Muscle layer of duodenum (tissue), 2 donors: ENCODE data around the gene SCGN.

Source experiments
- H3K27ac ChIP-seq: one replicate; pipeline ENCODE4 v1.7.0; 2013; ENCODE audit warnings: mild to moderate bottlenecking, low read length
- H3K27me3 ChIP-seq: one replicate; pipeline ENCODE4 v1.7.0; 2013; ENCODE audit warnings: low read depth, mild to moderate bottlenecking, control low read depth, low read length
- H3K36me3 ChIP-seq, 2 donors: one replicate each; pipeline ENCODE4 v1.7.0; 2013; ENCODE audit warnings: low read length in 2 of 2, control low read depth in 1 of 2, mild to moderate bottlenecking in 1 of 2; ENCODE audit not compliant: insufficient read depth in 2 of 2, control insufficient read depth in 1 of 2
- H3K4me1 ChIP-seq, 2 donors: one replicate each; pipeline ENCODE4 v1.7.0; 2013; ENCODE audit warnings: low read length in 2 of 2, mild to moderate bottlenecking in 2 of 2, control low read depth in 1 of 2, moderate library complexity in 1 of 2; ENCODE audit not compliant: insufficient read depth in 2 of 2, control insufficient read depth in 1 of 2
- H3K4me3 ChIP-seq, 2 donors: one replicate each; pipeline ENCODE4 v1.7.0; 2013; ENCODE audit warnings: low read length in 2 of 2, low read depth in 1 of 2, mild to moderate bottlenecking in 1 of 2
- H3K9me3 ChIP-seq, 2 donors: one replicate each; pipeline ENCODE4 v1.7.0; 2013; ENCODE audit warnings: low read length in 2 of 2, control low read depth in 1 of 2, mild to moderate bottlenecking in 1 of 2; ENCODE audit not compliant: control insufficient read depth in 1 of 2
- donor health status: healthy.

SCGN gene

GRCh38 chr6:25652007-25652515, at the start of gene SCGN:
Gene SCGN, plus strand, starts transcription at chr6:25652215. Its CDS starts 189 bp downstream, at chr6:25652404.
- peaks cover 0 to 5% of the 10 kb centered on the region in 2 donors for H3K4me1 ChIP-seq
- no peaks in the 10 kb centered on the region for H3K9me3 ChIP-seq
- no peaks in the 10 kb centered on the region for H3K36me3 ChIP-seq
- peak within 1 kb of the TSS in 1 of 2 donors; percentile 22 for H3K4me3 ChIP-seq
- peaks cover 12% of the 10 kb centered on the region for H3K27me3 ChIP-seq
- no peak within 1 kb of the TSS for H3K27ac ChIP-seq

- Histone ChIP-seq H3K36me3 (peaks cover 0 to 4% of the 10 kb centered on the region in 2 donors), H3K4me1 (no peaks in the 10 kb centered on the region), H3K27ac (no peak overlapping the region), H3K27me3 (no peaks in the 10 kb centered on the region), H3K9me3 (no peaks in the 10 kb centered on the region), H3K4me3 (no peak overlapping the region)
Observed at GRCh38 chr6:25602674-25602982, 49.4 kb upstream of the SCGN start.

- peaks cover 0 to 4% of the 10 kb centered on the region in 2 donors for H3K36me3 ChIP-seq
- H3K4me3 ChIP-seq = no peak overlapping the region
- H3K27ac ChIP-seq = no peak overlapping the region
- no peaks in the 10 kb centered on the region for H3K27me3 ChIP-seq
- H3K4me1 ChIP-seq = no peaks in the 10 kb centered on the region
- no peaks in the 10 kb centered on the region for H3K9me3 ChIP-seq
Observed at GRCh38 chr6:25603251-25603650, 48.8 kb upstream of the SCGN start.

- Histone ChIP-seq H3K36me3 (peaks cover 0 to 8% of the 10 kb centered on the region in 2 donors), H3K4me1 (no peaks in the 10 kb centered on the region), H3K4me3 (no peak overlapping the region), H3K9me3 (no peaks in the 10 kb centered on the region), H3K27ac (no peak overlapping the region), H3K27me3 (no peaks in the 10 kb centered on the region)
Observed at GRCh38 chr6:25606151-25606550, 45.9 kb upstream of the SCGN start.

- peaks cover 0 to 8% of the 10 kb centered on the region in 2 donors for H3K36me3 ChIP-seq
- no peaks in the 10 kb centered on the region for H3K4me1 ChIP-seq
- H3K9me3 ChIP-seq = no peaks in the 10 kb centered on the region
- no peak overlapping the region for H3K27ac ChIP-seq
- H3K4me3 ChIP-seq = no peak overlapping the region
- no peaks in the 10 kb centered on the region for H3K27me3 ChIP-seq
Observed at GRCh38 chr6:25608558-25609174, 43.3 kb upstream of the SCGN start.

GRCh38 chr6:25612666-25613065, 39.3 kb upstream of the SCGN start:
- Histone ChIP-seq H3K36me3 (peaks cover 0 to 5% of the 10 kb centered on the region in 2 donors), H3K27ac (no peak overlapping the region), H3K4me1 (no peaks in the 10 kb centered on the region), H3K9me3 (no peaks in the 10 kb centered on the region), H3K4me3 (no peak overlapping the region), H3K27me3 (no peaks in the 10 kb centered on the region)

GRCh38 chr6:25613415-25613814, 38.6 kb upstream of the SCGN start:
- Histone ChIP-seq H3K27ac (no peak overlapping the region), H3K9me3 (no peaks in the 10 kb centered on the region), H3K4me3 (no peak overlapping the region), H3K27me3 (no peaks in the 10 kb centered on the region), H3K36me3 (peaks cover 0 to 5% of the 10 kb centered on the region in 2 donors), H3K4me1 (no peaks in the 10 kb centered on the region)

- H3K27ac ChIP-seq = no peak overlapping the region
- peaks cover 0 to 5% of the 10 kb centered on the region in 2 donors for H3K36me3 ChIP-seq
- H3K27me3 ChIP-seq = no peaks in the 10 kb centered on the region
- H3K4me3 ChIP-seq = no peak overlapping the region
- no peaks in the 10 kb centered on the region for H3K4me1 ChIP-seq
- H3K9me3 ChIP-seq = no peaks in the 10 kb centered on the region
Observed at GRCh38 chr6:25614052-25614451, 38.0 kb upstream of the SCGN start.

- H3K4me1 ChIP-seq = no peaks in the 10 kb centered on the region
- no peaks in the 10 kb centered on the region for H3K27me3 ChIP-seq
- H3K27ac ChIP-seq = no peak overlapping the region
- H3K36me3 ChIP-seq = peaks cover 0 to 3% of the 10 kb centered on the region in 2 donors
- H3K9me3 ChIP-seq = no peaks in the 10 kb centered on the region
- H3K4me3 ChIP-seq = no peak overlapping the region
Observed at GRCh38 chr6:25615471-25615870, 36.5 kb upstream of the SCGN start.

GRCh38 chr6:25617997-25618396, 34.0 kb upstream of the SCGN start:
- Histone ChIP-seq H3K4me3 (no peak overlapping the region), H3K36me3 (no peaks in the 10 kb centered on the region), H3K27ac (no peak overlapping the region), H3K9me3 (no peaks in the 10 kb centered on the region), H3K4me1 (no peaks in the 10 kb centered on the region), H3K27me3 (no peaks in the 10 kb centered on the region)

GRCh38 chr6:25619217-25619616, 32.8 kb upstream of the SCGN start:
- Histone ChIP-seq H3K4me1 (no peaks in the 10 kb centered on the region), H3K36me3 (no peaks in the 10 kb centered on the region), H3K4me3 (no peak overlapping the region), H3K27me3 (no peaks in the 10 kb centered on the region), H3K9me3 (no peaks in the 10 kb centered on the region), H3K27ac (no peak overlapping the region)

- no peaks in the 10 kb centered on the region for H3K36me3 ChIP-seq
- no peak overlapping the region for H3K4me3 ChIP-seq
- H3K27me3 ChIP-seq = no peaks in the 10 kb centered on the region
- H3K9me3 ChIP-seq = no peaks in the 10 kb centered on the region
- no peak overlapping the region for H3K27ac ChIP-seq
- H3K4me1 ChIP-seq = no peaks in the 10 kb centered on the region
Observed at GRCh38 chr6:25620391-25620790, 31.6 kb upstream of the SCGN start.
